CD1c-positive myeloid dendritic cell (primary cell): ENCODE results near the gene ZNF84.

Source experiments
- DNase-seq: peaks from one replicate; pipeline ENCODE4 v3.0.0-alpha.2; 2016; ENCODE audit errors: extremely low spot score

Gene ZNF84

DNA sequence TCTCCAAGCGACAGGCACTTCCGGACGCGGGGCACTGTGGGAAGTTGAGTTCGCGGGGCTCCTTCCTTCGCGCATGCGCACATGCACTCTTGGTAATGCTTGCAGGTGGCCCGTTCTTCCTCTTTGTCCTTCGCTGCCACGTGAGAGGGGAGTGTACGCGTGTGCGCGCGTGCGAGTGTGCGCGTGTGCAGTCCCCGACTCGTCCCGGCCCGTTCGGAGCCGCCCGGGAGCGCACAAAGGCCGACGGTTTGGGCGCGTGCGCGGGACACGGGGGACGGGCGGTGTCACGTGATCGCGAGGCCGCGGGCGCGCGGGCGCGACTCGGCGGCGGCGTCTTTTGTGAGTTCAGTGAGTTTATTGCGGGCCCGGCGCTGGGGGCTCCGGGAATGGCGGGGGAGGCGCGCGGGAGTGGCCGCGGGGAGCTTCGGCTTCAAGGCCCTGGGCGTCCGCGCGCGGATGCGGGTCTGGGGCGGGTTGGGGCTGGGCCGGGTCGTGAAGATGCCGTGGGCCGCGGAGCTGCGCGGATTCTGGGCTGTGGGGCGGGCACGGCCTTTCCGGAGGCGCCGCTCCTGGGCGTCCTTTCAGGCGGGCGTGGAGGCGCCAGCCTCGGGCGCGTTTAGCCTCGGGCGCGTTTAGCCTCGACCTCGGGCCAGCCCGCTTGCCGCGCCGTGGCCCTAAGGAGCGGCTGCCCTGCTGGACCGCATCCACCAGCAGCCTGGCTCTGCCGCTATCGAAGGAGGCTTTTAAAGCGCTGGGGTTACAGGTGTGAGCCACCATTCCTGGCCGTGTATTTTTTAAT lies at the start of gene ZNF84:
TSS of gene ZNF84 (plus strand) at position 303 of the 799 bp plus-strand sequence. CDS start 3,959 bp downstream, outside the sequence.
- DNase-seq: peak; percentile 100

DNA sequence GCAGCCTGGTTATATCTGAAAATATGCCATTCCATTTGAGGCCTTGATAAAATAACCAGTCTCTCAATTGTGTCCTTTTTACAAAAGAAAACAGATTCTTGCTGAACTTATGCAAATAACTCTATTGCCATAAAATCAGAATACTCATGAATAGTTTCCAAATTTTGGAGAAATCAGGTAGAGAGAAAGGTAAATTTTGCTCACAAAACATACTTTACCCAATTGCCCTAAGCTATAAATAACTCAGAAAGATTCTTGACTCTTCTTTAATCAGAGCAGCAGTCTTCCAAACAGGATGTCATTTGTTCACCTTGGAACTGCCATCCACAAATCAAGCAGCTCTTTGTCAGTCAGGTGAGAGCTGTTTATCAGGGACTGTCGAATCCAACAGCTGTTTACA lies 38.6 kb upstream of the ZNF84 start:
- no peak for DNase-seq

DNA sequence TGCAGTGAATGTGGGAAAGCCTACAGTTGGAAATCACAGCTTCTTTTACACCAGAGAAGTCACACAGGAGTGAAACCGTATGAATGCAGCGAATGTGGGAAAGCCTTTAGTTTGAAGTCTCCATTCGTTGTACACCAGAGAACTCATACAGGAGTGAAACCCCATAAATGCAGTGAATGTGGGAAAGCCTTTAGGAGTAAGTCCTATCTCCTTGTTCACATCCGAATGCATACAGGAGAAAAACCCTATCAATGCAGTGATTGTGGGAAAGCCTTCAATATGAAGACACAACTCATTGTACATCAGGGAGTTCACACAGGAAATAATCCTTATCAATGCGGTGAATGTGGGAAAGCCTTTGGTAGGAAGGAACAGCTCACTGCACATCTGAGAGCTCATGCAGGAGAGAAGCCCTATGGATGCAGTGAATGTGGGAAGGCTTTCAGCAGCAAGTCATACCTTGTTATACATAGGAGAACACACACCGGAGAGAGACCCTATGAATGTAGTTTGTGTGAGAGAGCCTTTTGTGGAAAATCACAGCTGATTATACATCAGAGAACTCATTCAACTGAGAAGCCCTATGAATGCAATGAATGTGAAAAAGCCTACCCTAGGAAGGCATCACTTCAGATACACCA lies 26.5 kb upstream of the ZNF84 start:
- no peak for DNase-seq

DNA sequence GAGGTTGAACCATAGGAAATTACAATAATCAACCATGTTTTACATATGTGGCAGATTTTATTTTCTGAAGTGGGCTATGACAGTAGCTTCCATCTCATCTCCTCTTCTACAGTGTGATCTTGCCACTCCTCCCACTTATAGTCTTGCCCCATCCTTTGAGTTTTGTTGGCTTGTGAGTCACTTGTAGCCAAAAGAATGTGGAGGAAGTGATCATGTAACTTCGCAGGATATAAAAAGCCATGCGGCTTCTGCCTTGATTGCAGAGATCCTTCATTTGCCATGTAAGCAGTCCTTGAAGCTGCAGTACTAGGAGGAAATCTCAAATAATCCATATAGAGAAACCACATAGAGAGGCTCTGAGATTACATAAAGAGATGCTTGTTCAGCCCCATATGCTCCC lies 13.7 kb upstream of the ZNF84 start:
- DNase-seq: no peak

DNA sequence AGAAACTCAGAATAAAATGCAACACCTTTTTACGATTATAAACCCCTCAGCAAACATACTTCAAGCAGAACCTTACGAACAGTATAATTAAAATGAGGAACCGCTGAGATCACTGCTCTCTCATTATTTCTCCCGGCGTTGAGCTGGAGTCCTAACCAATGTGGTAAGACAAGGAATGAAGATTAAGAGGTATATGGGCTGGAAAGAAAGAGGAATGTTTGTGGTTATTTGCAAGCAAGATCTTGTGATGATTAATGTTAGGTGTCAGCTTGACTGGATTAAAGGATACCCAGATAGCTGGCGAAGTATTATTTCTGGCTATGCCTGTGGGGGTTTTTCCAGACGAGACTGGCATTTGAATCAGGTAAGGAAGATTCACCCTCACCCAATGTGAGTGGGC lies 10.3 kb upstream of the ZNF84 start:
- DNase-seq: no peak

DNA sequence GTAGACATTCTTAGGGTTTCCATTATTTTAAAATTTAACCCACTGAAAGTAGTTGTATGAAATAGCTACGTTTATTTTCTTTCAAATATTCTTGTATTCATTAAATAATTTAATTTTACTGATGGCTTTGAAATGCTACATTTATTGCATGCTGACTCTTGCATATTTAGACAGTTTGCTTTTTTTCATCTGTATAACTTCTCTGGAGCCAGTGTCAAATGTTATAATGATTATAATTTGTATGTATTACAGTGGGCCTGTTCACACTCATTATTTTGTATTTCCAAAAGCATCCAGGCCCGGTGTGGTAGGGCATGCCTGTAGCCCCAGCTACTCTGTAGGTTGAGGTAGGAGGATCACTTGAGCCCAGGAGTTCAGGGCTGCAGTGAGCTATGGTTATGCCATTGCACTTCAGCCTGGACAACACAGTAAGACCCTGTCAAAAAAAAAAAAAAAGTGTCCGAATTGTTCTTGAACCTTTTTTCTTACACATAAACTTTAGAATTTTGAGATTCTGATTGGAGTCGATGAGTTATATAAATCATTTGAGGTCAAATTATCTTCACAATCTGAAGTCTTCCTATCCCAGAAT lies 905 bp downstream of the ZNF84 start:
- no peak for DNase-seq

DNA sequence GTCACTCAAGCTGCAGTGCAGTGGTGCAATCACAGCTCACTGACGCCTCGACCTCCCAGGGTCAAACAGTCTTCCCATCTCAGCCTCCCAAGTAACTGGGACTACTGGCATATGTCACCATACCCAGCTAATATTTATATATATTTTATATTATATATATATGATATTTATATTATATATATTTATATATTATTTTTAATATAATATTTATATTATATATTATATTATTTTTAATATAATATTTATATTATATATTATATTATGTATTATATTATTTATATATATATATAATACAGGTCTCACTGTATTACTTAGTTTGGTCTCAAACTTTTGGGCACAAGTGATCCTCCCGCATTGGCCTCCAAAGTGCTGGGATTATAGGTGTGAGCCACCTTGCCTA lies 9.4 kb downstream of the ZNF84 start:
- no peak for DNase-seq

DNA sequence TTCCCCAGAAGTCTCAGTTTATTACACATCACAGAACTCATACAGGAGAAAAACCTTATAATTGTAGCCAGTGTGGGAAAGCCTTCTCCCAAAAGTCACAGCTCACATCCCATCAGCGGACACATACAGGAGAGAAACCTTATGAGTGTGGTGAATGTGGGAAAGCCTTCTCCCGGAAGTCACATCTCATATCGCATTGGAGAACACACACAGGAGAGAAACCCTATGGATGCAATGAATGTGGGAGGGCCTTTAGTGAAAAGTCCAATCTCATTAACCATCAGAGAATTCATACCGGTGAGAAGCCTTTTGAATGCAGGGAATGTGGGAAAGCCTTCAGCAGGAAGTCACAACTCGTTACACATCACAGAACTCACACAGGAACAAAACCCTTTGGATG lies 20.1 kb downstream of the ZNF84 start:
- no peak for DNase-seq

DNA sequence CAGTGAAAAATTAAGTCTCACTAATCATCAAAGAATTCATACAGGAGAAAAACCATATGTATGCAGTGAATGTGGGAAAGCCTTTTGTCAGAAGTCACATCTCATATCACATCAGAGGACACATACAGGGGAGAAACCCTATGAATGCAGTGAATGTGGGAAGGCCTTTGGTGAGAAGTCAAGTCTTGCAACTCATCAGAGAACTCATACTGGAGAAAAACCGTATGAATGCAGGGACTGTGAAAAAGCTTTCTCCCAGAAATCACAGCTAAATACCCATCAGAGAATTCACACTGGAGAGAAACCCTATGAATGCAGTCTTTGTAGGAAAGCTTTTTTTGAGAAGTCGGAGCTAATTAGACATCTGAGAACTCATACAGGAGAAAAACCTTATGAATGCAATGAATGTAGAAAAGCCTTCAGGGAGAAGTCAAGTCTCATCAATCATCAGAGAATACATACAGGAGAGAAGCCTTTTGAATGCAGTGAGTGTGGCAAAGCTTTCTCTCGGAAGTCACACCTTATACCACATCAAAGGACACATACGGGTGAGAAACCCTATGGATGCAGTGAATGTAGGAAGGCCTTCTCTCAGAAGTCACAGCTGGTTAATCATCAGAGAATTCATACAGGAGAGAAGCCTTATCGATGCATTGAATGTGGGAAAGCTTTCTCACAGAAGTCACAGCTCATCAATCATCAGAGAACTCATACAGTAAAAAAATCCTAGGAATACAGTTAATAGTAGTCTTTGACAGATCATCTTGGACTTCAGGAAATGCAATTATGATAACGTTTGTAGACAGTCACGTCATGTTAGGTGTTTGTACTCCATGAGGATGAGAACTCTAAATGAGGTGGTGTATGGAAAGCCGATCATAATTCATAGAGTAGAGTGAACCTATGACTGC lies 21.1 kb downstream of the ZNF84 start:
- peak; percentile 2 for DNase-seq

DNA sequence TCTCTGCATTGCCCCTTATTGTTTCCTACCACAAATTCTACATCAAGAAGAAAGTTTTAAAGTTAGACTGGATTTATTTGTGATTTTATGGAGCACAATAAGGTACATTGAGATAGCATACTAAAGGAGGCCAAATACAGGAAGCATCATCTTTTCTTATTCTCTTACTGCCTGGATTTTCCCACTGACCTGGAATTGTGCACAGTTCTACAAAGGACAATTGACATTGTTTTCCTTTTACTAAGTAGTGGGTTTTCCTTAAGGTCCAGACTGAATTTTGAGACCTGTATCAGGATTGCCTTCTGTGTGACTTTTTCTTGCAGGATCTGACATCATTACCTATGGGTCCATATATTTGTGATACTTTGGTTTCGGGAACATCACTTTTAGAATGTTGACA lies 24.6 kb downstream of the ZNF84 start:
- no peak for DNase-seq

DNA sequence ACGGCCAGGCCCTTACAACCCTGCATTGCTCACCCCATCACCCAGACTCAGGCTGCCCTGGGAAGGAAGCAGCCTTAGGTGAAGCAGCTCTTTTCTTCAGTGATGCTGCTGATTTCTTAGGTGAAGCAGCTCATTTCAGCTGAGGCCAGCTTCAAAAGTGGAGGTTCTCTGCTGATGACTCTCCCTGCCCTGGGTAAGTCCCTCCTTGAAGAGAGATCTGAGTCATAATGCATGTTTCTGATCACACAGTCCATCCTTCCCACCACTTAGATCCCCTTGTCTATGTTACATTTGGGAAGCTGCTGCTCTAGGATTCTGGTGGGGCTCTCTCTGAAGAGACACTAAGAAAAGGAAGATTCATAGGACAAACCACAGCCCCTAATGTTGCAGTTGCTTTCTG lies 26.2 kb downstream of the ZNF84 start:
- no peak for DNase-seq

DNA sequence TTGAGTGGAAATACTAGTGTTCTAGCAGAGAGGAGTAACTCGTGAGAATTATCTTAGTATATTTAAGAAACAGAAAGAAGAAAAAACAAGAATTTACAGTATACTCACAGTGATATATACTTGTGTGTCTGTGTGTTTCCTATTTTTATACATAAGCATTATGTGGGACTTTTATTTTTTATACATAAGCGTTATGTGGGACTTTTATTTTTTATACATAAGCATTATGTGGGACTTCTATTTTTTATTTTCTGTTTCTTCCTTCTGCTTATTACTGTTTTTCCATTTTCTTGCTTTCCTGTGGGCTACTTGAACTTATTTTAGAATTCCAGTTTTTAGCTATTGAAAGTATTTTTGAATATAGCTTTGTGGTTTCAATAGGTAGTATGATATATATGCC lies 36.5 kb downstream of the ZNF84 start:
- DNase-seq: no peak

DNA sequence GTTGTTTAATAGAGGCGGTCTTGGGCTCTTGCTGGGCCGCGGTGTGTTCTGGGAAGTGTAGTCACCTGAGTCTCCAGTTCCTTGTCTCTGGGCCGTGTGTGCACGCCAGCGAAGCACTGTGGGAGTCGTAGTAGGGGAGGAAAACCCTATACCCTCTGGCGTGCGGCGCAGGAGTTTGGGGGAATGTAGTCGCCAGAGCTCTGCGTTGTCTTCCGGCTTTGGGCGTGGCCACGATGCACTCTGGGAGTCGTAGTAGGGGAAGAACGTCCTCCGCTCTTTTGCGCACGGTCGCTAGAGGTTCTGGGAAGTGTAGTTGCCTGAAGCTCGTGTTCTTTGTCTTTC lies 42.7 kb downstream of the ZNF84 start:
- DNase-seq: peak; percentile 99

DNA sequence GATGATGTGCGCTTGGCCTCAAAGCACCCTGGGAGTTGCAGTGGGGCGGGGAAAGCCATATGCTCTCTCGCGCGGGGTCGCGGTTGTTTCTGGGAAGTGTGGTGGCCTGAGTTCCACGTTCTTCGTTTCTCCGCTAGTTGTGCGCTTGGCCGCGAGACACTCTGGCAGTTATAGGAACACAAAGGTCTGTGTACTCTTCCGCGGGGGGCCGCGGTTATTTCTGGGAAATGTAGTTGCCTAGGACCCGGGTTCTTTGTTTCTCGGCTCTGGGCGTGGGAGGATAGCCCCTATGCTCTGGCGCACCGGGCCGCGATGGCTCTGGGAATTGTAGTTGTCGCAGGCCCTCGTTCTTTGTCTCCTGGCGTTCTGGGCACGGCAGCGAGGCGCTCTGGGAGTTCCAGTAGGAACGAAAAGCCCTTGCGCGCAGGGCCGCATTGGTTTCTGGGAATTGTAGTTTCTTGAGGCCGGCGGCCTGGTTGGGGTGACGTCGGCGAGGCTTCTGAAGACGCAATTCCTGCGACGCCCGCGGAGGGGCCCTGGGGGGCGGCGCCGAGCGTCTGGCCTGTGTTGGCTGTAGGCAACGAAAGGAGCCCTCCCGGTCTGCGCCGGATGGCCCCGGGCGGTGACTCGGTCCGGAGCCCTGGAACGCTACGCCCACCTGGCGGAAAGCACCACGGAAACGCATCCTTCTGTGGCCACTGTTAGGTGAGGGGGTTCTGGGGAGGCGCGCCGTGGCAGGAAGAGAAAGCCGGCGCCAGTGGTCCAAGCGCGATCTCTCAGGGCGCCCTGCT lies 43.3 kb downstream of the ZNF84 start, which contains the start of gene ZNF140:
TSS of gene ZNF140 (plus strand) at position 556 of the 791 bp plus-strand sequence. CDS start 398 bp downstream, outside the sequence.
- peak; percentile 98 for DNase-seq

DNA sequence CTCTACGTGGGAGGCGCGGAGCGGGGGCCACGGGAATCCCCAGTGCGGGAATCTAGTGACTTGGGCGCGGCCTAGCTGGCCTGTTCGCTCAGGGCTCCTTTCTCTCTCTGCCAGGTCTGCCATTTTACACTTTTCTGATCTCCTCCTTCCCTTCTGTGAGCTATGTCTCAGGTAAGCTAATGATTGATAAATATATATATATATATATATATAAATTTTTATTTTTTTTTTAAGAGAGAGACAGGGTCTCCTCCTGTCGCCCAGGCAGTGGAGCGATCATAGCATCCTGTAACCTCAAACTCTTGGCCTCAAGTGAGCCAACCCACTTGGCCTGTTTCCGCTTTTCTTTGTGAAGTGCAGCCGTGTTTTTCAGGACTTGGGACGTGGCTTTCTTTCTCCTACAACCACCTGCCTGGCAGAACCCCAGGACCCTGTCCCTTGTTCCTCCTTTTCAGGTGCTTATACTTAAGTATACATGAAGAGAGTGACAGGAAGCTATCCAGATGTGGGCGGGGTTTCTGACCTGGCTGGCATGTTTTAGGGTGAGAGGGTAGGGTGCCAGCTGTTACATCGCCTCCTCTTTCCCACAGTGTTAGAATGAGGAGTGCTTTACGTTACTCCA lies 44.0 kb downstream of the ZNF84 start:
- peak; percentile 1 for DNase-seq

DNA sequence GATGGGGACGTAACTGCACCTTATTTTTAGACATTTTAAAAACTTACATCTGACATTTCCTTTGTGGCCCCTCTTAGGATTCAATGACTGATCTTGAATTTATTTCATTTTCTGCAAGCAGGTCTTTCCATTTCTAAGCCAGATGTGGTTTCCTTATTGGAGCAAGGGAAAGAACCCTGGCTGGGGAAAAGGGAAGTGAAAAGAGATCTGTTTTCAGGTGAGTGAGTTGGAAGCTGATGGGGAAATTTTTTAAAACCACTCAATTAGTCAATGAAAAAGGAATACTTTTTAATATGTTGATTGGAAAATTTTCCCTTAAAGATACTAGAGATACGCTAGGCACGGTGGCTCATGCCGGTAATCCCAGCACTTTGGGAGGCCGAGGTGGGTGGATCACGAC lies 46.0 kb downstream of the ZNF84 start:
- DNase-seq: no peak

DNA sequence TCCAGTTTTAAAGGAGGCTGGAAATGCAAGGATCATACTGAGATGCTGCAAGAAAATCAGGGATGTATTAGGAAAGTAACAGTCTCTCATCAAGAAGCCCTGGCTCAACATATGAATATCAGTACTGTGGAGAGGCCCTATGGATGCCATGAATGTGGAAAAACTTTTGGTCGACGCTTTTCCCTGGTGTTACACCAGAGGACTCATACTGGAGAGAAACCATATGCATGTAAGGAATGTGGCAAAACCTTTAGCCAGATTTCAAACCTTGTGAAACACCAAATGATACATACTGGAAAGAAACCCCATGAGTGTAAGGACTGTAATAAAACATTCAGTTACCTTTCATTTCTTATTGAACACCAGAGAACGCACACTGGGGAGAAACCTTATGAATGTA lies 68.3 kb downstream of the ZNF84 start:
- no peak for DNase-seq

DNA sequence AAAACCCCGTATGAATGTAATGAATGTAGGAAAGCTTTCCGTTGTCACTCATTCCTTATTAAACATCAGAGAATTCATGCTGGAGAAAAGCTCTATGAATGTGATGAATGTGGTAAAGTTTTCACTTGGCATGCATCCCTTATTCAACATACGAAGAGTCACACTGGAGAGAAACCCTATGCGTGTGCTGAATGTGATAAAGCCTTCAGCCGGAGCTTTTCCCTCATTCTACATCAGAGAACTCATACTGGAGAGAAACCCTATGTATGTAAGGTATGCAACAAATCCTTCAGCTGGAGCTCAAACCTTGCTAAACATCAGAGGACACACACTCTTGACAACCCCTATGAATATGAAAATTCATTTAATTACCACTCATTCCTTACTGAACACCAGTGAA lies 68.9 kb downstream of the ZNF84 start:
- no peak for DNase-seq

DNA sequence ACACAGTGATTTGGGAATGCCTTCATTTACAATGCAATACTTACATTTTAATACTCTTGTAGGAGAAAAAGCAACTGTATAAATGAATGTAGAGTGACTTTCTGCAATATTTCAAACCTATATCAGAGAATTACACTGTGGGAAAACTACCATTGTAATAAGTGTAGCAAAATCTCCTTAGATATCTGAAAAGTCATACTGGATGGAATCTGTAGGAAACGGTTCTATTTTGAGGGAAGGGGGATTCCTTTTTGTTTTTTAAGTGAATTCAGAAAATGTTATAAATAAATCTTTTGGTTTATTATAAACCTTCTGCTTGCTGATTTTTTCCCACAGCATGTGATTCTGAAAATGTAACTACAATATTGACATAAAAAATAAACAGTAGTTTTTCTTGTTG lies 69.8 kb downstream of the ZNF84 start:
- DNase-seq: no peak

DNA sequence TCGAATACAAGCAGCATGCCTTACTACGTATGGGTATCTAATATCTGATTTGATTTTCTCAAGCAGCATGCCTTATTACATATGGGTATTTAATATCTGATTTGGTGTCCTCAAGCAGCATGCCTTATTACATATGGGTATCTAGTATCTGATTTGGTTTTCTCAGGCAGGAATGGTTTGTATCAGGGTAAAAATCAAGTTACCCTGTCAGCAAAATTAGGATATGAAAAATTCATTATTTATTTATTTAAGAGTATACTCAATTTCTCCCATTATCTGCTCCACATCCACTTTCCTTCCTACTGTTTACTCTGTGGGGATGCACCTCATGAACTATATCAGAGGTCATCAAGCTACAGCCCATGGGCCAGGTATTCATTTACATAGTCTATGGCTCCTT lies 70.8 kb downstream of the ZNF84 start:
- DNase-seq: no peak
